IPS DF 19.7 (cell line): ENCODE results near the gene RHBDD1.

Experiments used
- DNase-seq: peaks from one replicate; pipeline ENCODE4 v3.0.0-alpha.2; 2013; ENCODE audit warnings: low read depth, low spot score

Gene RHBDD1

DNA sequence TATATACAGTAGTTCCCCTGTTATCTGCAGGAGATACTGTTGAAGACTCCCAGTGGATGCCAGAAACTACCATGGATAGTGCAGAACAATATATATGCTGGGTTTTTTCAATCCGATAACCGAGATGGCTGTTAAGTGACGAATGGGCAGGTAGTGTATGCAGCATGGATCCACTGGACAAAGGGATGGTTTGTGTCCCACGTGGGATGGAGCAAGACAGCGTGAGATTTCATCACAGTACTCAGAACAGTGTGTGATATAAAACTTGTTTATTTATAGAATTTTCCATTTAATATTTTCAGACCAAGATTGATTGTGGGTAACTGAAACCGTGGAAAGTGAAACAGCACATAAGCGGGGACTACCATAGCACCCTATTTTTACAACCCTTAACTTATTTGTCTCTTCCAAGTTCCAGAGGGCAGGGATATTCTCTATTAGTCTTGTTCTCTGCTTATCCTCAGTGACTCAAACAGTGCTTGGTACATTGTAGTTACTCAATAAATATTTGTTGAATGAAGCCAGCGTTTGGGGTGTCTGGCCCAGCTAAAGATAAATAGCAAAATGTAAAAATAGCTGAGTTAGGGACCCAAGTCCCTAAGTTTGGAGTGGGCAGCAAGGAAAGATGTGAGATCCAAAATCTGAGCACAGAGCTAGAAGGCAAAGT, 50.0 kb downstream of the RHBDD1 start:
- DNase-seq: no peak

DNA sequence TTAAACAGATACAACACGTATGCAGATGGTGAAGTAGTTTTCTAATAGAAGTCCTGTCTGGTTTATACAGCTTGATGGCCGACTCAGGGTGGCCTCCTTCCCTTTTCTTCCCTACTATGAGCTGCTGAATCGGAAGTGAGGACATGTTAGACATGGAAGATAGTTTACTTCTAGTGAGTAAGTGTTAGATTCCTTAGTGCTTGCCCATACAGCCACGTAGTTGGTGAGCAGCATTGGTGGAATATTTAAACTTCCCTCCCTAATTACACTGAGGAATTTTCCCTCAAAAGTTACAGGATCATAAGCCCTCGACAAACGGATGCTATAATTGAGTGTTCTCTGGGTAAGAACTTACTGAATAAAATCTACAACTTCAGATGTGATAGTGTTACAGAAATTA, 52.1 kb downstream of the RHBDD1 start:
- no peak for DNase-seq

DNA sequence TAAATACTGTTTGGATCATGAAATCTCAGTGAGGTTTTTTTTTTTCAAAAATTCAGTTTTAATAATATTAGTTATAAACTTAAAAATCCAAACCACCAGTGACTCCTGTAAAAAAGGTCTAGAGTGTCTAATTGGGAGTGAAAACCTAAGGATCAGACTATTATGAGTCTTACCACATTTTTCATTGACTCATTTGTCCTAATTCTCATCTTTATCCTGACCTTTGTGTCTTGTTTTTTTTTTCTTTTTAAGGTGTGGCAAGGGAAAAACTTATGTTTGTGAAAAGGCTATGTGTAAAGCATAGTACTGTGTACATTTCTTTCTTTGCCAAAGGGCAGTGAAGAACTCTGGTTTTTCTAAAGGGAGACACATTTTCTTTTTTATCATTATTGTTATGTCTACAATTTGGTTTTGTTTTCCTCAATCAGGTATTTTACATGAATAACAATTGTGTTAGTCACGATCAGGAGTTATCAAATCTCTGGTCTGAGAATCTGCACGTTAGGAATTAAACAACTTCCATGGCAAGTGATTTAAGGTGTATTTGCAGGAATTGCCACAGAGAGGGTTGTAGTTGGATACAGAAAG, 52.6 kb downstream of the RHBDD1 start:
- no peak for DNase-seq

DNA sequence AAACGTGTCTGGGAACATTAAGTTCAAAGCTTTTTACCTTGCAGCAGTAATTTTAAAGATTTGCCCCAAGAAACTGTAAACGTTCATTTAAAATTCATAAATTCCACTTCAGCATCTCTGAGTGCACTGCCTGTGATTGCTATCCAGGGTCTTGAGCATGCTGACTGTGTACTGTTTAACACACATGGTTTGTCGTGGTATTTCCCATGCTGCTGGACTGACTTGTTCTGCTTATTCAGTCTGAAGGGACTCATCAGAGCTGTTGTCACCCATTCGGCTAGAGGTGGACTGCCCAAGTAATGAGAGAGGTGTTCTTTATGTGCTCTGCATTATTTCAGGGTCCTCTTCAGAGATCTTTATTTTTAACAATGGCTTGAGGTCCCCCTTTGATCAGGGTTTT, 53.1 kb downstream of the RHBDD1 start:
- DNase-seq: no peak

DNA sequence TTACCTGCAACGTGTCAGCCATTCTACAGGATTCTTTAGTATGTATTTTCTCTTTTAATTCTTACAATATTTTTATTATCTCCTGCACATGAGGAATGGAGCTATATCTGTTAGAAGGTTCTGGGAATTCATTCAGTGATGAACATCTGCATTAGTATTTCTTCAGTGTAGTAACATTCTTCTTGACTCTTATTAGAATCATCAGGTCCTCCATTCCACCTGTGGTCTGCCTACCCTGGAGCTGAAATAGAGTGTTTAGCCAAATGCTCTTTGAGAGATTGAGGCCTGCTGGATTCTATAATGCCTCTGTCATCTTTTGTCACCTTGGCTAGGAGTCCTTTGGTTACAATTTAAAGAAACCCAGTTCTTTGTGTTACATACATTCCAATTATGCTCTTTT, 54.4 kb downstream of the RHBDD1 start:
- DNase-seq: no peak

DNA sequence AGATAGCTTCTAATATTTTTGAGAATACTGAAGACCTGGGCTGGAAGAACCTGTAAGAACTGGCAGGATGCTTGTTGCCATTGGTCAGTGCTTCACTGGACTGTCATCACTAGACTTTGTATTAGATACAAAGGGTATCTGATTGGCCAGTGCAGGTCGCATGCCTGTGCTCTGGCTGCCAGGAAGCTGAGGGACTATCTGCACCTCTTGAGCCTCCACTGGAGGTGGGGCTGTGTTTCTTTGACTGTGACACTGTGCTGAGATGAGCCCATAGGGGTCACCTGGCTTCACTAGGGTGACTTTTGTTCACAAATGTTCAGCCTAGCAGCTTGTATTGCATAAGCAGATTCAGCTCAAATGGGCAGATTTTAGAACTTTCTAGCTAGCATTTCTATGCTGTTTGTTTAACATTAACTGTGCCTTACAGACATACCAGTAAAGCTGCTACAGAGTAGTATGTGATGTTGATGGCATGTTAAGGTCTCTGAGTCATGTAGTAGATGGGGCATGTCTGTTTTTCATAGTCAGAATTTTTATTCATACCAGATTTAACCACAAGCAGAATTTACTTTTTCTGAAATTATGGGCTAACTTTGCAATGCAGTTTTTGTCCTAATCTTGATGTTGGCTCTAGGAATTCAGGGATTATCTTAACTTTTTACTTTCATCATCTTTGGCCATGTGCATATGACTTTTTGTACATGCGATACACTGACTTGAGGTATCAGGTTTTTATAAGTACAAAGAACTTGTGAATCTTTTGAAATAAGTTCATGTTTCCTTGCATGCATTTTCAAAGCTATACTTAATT, 56.1 kb downstream of the RHBDD1 start:
- no peak for DNase-seq

DNA sequence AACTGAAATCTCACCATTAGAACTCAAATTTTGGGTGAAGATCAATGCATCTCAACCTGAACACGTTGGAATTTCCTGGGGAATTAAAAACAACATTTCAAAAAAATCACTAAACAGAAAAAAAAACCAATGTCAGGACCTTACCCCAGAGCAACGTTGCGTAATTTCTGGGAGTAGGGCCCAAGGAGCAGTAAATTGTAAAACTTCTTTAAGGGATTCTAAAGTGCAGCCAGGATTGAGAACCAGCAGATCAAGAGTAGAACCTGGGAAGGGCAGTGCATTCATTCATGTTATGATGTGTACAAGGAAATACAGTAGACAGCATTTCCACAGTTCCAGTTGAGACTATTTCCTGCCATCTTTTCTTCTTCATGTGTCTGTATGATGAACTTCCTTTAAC, 56.9 kb downstream of the RHBDD1 start:
- DNase-seq: no peak

DNA sequence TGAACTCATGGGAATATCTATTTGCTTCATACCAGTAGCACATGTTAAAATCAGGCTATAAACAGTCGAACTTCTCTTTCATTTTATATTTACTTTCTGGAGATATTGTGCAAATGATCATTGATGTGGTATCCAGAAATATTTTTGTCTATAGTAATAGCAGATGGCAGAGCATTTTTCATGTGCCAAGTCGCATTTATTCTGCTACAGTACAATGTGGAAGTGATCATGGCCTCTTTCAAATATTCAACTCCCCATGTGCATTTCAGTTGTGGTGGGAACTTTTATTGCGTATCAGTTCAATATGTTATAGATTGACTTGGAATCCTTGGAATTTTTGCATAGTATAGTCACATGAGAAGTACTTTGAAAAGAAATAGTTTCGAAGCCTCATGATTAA, 57.4 kb downstream of the RHBDD1 start:
- DNase-seq: no peak

DNA sequence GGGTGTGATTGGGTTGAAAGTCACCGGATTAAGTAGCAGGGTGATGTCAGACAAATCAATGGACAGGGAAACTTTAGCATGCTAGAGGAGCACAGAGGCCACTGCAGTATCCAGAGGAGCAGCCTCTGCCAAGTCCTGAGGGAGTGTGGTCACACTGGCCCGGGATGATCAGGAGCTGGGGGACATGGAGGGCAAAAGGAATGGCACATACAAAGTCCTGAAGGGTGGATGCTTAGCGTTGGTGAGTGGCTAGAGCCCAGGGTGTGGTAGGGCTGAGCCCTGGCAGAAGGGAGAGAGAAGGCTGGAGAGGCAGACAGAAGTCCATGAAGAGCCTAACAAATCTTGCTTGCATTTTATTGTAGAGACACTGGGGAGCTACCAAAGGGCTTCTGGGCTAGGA, 58.9 kb downstream of the RHBDD1 start:
- no peak for DNase-seq

DNA sequence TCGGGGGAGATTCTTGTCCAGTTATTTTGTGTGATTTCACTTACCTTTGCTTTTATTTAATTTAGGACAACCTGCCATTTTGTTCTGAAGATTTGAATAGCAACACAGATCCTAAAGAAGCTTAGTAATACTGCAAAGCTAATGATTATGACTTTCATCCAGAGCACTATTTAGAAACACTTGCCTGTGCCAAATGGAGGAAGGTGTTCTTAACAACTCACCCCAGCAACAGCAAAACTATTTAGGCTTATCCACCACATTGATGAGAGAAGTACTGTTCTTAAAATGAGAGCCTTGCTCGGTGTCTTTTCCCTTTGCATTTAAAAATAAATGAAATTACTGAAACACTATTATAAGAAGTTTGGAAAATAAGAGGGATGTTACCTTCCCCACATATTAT, 59.7 kb downstream of the RHBDD1 start:
- no peak for DNase-seq

DNA sequence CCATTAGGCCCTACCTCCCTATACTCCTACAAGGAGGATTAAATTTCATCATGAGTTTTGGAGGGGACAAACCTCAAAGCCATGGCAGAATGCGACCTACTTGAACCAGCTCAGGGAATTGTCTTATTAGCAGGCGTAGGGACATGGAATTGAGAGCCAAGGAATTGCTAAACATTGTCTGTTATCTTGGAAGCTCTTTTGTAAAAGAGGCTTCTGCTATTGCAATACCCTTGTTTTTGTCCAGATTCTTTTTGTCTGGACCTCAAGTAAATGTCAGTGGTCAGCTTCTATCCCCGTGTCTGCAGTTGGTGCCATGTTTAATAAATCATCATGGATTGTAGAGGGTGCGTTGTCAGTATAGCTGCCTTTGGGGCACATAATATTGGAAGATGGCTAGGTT, 62.3 kb downstream of the RHBDD1 start:
- no peak for DNase-seq

DNA sequence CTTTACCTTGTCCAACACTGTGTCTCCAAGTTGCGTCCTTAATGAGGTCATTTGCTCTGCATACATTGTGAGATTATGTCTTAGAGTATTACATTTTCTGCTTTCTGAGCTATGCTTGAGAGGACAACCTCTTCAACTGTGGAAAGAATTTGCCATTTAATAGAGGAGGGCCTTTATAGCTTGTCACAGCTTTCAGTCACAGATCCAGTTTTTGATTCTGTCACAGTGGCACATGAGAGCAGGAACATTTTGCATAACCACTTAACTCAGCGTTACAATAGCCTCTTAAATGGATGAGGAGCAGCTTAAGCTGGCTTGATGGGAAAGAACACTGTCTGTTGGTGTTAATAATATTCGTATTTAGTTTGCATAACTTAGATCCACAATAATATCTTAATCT, 63.0 kb downstream of the RHBDD1 start:
- DNase-seq: no peak

DNA sequence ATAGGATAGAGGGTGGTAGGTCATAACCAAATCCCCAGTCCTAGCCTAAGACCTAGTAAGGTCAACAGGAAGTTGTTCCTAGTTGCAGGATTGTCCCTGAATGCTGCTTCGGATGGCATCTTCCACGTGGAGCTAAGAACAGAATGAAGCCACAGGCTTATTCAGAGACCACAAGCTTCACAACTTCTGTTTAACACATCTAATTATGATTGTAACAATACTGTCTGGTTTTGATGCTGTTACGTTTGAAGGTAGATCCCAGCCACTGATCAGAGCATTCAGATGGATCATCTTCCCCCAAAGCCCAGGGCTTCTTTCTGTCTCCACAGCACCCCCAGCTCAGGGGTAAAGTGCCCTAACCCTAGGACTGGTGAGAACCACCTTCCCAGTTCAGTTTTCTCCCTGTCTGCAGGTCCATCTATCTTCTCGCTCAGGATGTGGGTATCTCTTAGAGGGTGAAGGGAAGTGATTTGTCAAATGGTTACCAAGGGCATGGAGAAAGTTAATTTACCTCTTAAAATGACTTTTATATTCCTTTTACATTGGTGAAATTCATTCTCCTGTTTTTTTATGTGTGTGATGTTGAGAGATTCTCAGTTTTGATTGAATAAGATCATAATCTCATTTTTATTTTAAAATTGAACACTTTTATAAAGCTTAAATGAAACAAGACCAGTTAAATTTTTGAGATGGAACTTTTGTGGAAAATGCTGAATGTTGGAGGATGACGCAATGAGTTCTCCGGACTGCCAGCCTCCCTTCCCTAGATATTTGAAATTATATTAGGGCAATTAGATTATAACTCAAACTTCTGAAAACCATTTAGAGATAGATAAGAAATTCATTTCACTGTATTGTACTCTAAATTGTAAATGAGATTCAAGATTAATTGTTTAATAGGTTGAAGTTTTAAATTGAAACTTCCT, 66.5 kb downstream of the RHBDD1 start:
- no peak for DNase-seq

DNA sequence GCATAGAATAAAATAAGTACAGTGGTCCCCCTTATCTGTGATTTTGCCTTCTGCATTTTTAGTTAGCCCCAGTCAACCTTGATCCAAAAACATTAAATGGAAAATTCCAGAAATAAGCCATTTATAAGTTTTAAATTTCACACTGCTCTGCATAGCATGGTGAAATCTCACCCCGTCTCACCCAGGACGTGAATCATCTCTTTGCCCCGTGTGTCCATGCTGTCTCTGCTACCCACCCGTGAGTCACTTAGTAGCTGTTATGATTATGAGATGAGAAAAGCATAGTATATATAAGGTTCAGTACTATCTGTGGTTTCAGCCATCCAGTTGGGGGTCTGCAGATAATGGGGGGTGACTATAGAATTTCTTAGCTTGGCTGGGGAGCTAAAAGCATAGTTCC, 67.3 kb downstream of the RHBDD1 start:
- no peak for DNase-seq

DNA sequence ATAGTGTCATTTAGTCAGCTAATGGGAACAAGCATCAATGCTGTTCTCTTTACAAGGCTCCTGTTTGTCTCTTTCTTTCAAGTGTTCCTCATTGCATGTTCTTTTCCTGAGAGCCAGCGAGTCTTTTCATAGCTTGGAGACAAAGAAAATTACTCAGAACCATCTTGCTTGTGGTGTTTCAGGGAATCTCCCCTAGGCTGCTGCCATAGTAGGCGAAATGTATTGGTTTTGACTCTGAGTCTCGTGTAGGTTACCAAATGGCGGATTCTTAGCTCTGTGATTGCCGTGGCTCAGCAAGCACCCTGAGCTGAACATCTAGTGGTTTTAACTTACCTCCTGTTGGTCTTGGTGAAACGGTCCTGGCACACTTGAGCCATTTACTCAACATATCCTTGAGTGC, 68.7 kb downstream of the RHBDD1 start:
- no peak for DNase-seq

DNA sequence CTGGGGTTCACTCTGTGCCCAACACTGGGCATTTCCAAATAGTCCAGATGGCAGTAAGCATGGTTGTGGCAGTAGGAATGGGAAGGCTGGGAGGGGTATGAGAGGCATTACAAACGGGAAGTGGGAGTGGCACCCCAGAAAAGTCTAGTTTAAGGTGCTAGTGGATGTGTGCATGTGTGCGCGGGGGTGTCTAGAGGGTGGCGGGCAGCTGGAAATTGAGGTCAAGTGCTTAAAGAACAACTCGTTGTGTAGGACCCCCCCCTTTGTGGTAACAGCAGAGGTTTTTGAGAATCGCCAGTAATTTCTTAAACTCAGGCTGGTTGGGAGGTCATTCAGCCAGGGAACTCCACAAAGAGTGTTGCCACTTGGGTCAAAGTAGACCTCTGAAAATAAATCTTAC, 69.9 kb downstream of the RHBDD1 start:
- no peak for DNase-seq

DNA sequence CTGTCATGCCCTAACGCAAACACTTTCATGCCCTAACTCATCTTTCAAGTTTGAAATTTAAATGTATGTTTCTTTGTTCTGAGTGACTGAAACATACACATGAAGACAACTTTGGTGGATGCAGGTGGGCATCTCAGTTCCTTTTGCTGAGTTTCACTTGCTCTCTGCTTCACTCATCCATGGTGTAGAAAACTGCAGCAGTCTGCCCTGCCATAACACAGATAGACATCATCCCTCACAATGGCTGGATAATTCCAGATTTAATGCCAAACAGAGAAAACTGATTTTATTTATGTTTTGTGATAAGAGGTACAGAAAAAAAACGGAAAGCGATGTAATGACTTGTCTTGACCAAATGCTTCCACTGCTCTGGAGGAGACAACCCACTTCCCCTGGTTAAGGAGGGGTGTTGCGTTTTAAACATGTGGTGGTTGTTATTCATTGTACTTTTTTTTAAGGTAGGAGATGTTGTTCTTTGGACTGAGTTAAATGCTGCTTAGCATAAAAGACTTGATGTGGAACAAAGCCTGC, 70.4 kb downstream of the RHBDD1 start:
- DNase-seq: no peak

DNA sequence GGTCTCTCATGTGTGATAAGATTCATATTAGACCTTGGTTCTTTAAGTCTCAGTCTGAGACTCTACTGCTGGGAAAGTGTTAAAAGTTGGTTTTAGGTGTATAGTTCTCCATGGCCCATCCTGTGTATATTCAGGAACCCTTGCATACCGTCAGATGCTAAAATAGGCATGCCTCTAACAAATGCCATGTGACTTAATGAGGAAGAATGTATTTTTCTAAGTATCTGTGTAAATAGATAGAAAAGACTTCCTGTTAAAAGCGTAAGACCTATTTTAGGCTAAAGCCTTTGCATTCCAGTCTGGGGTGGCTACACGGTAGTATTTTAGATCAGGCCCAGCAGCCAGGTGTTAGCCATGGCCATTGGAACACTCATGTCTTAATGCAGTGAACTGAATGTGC, 73.3 kb downstream of the RHBDD1 start:
- DNase-seq: no peak

DNA sequence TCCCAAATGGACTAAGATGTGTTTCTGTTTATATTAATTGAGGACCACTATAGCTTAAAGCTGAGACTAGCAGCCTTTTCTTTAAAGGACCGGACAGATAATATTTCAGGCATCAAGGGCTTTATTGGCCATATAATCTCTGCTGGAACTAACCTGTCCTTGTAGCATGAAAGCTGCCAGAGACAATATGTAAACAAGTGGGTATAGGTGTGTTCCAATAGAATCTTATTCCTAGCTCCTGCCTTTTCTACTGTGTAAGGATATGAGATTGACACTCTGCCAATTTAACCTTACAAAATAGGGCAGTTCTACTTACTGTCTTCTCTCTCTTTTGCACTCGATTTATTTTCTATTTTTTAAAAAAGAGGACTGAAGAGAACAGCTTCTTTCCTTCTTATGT, 74.0 kb downstream of the RHBDD1 start:
- DNase-seq: no peak

DNA sequence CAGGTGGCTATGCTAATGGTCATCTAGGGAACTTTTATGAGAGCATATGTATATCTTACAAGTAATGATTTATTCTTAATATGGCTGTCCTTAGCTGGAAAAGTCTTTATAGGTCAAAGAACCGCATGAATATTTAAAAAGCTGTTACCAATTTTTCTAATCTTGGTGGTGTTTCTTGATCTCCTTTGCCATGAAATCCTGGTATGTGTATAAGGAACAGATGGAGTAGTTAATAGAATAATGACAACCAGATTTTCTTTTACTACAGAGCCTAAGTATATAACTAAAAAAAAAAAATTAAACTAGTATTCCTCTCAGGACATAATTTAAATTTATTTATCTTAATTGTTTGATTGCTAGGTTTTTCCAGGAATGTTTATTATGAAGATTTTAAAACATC, 74.5 kb downstream of the RHBDD1 start:
- no peak for DNase-seq

DNA sequence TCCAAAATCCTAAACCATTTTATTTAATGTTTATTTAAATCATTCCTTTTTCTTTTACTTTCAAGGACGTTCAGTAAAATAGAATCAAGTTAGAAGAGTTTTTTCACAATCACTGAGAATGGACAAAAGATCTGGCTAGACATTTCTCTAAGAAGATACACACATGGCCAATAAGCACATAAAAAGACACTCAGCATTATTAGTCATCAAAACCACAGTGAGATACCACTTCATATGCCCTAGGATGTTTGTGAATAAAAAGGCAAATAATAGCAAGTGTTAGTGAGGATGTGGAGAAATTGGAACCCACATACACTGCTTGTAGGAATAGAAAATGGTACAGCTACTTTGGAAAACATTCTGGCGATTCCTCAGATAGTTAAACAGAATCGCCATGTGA, 76.1 kb downstream of the RHBDD1 start:
- no peak for DNase-seq

DNA sequence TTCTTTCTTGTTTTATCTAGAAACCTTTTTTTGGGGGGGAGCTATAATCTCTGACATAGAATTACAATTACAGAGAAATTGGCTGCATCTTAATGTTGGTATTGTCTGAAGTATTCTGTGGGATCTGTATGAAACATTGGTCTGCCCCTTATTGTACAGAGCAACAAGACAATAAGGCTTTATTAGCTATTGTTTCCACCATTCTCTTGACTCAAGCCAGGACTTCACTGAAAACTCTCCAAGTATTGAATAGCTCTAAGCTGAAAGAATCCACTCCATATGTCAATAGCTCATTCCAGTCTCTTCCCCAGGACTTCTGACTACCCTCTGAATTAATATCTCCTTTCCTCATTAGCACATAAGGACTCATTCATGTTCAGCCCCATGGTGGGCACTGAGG, 77.8 kb downstream of the RHBDD1 start:
- no peak for DNase-seq
